Fibroblast of skin of back (primary cell): ENCODE results near the gene PTPRCAP.
A peak's percentile ranks its signal among the peaks of the same experiment; 100 is the strongest.
"Not testable (repeated sequence)": the region's sequence is repeated elsewhere in the genome, so short reads cannot be mapped to it uniquely, and the experiment has no call there.

Experiments used
- DNase-seq: peaks from one replicate; pipeline ENCODE4 v3.0.0-alpha.2; 2013

The PTPRCAP gene

GRCh38 chr11:67408437-67409200 is 28.9 kb downstream of the PTPRCAP start:
- no peak for DNase-seq

DNA sequence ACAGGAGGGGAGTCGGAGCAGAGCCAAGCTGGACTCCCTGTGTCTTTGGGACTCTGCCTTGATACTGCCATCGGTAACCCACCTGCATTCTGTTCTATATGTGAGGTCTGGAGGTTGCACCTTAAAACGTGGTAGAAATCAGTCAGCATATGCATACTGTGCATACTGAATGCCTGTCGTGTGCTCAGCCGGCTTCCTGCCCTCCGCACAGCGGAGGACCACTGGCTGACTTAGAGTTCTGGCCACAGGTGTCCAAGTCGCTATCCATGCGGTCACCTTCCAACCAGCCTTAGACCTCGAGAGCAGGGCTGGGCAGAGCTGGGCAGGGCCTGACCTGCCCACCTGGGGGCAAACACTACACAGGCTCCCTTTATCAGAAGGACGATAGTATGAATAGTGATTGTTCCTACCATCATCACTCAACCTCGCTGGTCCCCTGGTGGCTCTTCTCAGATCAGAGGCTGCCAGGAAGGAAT is 29.8 kb downstream of the PTPRCAP start:
- no peak for DNase-seq

DNA sequence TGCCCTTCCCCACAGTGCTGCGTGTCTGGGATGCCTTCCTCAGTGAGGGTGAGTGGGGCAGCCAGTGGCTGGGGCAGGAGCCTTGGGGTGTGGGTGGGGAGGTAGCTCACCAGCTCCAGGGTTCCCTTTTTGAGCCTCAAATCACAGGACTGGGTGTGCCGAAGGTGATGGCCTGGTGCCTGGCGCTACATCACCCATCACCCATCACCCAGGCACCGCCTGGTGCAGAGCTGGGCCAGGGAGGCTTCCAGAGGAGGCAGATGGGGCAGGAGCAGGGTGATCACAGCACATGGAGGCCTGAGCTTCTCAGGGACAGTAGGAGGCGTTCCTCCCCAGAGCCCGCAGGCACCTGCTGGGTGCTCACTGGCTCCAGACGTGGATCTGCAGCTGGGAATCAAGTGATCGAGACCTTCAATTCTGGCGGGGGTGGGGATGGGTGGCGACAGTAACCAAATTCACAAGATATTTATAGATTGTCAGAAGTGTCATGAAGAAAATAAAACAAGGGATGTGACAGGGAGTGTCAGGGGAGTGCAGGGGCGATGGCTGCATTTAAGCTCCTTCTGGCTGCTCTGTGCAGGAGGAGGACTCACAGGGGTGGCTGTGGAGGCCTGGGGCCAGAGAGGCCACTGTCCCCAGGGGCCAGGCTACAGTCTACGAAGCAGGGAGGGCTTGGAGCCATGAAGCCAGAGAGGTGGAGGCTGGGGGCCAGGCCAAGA is 30.4 kb downstream of the PTPRCAP start:
- DNase-seq: no peak

GRCh38 chr11:67406420-67406968 is 31.0 kb downstream of the PTPRCAP start:
- no peak for DNase-seq

- DNase-seq: no peak
These were observed 31.7 kb downstream of the PTPRCAP start for GRCh38 chr11:67405688-67406339.

- DNase-seq: no peak
These were observed 32.3 kb downstream of the PTPRCAP start for GRCh38 chr11:67405196-67405567.

- DNase-seq: no peak
These were observed 32.8 kb downstream of the PTPRCAP start for GRCh38 chr11:67404515-67405195.

GRCh38 chr11:67403085-67403484 is 34.4 kb downstream of the PTPRCAP start:
- DNase-seq: not testable (repeated sequence)

DNA sequence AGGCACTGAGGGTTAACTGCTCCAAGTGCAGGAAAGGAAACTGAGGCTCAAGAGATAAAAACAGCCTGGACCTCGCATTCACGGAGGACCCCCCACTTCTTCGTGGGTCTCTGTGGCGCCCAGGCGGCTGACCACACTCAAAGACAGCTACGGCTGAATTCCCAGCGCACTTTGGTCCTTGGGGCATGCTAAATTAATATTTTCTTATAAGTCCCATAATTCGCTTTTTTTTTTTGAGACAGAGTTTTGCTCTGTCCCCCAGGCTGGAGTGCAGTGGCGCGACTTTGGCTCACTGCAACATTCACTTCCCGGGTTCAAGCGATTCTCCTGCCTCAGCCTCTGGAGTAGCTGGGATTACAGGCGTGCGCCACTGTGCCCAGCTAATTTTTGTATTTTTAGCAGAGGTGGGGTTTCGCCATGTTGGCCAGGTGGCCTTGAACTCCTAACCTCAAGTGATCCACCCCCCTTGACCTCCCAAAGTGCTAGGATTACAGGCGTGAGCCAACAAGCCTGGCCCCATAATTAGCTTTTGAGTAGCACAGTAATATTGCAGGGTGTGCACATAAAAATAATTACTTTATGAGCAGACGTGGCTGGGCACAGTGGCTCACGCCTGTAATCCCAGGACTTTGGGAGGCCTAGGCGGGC is 35.2 kb downstream of the PTPRCAP start:
- DNase-seq: not testable (repeated sequence)

DNA sequence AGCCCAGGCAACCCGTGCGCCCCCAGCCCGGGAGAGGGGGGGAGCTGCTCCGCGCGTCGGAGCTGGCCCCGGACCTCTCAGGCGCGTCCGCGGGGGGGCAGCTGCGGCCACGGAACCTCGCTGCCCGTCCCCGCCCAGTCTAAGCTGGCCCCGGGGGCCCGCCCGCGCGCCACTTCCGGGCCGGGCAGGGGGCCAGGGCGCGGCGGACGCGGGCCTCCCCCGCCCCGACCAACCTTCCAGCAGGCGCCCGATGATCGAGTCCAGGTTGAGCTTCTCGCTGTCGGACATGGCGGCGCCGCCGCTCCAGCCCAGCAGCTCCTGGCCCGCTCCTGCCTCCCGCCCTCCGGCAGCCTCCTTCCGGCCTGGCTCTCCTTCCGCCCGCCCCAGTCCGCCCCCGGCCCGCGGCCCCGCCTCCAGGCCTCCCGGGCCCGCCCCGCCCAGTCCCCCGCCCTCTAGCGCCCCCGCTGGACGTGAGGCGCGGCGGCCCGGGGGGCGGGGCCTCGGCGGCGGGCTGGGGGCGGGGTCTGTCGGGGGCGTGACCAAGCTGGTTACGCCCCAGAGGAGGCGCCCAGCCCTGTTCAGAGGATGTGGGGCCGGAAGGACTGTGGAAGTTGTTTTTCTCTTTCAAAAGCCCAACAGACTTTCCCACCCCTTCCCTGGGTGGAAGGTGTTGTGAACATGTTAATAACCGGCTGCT is 35.8 kb downstream of the PTPRCAP start, which contains the start of gene PPP1CA:
TSS of gene PPP1CA (minus strand) at position 364 of the 697 bp plus-strand sequence. CDS start at position 288, 76 bp downstream.
- peak; percentile 87 for DNase-seq

DNA sequence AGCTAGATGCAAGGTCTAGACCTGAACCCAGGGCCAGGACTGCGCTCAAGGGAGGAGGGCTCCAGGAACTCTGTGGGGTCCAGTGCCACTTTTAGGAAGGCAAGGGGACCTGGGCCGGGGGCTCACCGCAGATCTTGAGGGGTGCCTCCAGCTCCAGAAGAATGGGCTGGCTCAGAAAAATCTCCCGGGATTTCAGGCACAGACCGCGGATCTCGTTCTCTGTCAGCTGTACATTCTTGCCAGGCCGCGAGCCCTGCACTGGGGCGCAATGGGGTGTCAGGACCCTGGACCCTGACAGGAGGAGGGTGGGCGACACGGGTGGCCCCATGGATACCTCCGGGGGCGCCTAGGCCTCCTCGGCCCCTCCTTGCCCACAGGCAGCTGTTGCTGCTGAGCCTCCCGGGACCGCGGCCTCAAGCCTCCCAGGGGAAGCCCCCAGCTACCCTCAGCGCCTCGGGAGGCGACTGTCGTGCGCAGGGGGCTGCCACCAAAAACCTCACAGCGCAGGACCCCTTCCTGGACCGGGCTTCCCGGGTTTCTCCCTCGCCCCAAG is 36.5 kb downstream of the PTPRCAP start:
- DNase-seq: no peak

DNA sequence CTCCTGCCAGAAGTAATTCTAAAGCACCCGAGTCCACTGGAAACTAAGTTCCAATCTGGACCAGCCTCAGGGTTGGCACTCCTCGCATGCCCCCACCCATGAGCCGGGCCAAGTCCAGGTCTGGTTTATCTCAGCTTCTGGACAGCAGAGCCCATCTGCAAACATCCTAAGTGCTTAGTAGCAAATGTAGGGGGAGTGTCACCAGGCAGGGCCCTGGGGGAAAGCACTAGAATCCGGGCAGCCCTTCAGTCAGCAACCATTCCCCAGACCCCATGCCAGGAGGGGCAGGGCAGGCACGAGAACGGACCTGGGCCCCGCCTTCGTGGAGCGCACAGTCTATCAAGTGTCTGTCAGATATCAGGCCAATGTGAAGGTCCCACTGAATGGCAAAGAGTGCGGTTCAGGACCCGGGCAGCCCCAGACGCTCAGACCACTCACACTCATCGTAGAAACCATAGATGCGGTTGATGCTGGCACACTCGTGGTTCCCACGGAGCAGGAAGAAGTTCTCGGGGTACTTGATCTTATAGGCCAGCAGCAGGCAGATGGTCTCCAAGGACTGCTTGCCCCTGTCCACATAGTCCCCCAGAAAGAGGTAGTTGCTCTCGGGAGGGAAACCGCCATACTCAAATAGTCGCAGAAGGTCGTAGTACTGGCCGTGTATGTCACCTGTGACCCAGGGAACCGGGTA is 37.1 kb downstream of the PTPRCAP start:
- no peak for DNase-seq

- no peak for DNase-seq
These were observed 38.6 kb downstream of the PTPRCAP start for GRCh38 chr11:67398661-67399563.

- no peak for DNase-seq
These were observed 39.4 kb downstream of the PTPRCAP start for GRCh38 chr11:67397986-67398660.

DNA sequence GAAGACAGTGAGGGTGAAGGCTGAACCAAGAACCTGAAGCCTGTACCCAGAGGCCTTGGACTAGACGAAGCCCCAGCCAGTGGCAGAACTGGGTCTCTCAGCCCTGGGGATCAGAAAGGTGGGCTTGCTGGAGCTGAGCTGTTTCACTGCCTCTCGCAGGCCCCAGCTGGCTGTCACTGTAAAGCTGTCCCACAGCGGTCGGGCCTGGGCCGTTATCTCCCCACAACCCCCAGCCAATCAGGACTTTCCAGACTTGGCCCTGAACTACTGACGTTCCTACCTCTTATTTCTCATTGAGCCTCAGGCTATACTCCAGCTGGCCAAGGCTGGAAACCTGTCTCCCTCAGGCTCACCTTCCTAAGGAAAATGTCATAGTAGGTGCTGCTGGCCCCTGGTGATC is 39.9 kb downstream of the PTPRCAP start:
- DNase-seq: no peak

GRCh38 chr11:67396587-67397389 is 40.7 kb downstream of the PTPRCAP start:
- DNase-seq: no peak

DNA sequence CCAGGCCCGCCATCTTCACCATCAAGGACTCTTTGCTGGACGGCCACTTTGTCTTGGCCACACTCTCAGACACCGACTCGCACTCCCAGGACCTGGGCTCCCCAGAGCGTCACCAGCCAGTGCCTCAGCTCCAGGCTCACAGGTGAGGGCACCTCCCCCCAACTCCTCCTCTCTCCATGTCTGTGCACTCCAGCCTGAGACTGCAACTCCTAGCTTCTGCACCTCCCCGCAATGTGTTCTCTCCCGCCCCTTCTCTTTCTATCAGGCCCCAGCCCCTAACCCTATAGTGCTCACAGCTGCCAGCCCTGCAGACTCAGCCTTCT is 41.3 kb downstream of the PTPRCAP start:
- no peak for DNase-seq
